K562 (cell line): Measurements from ENCODE around the gene PTRH1. TPM values are rescaled to one million over a fixed set of nuclear protein-coding genes. Genes with fewer than 3 reads are reported as not detected.

Experiments used
- FOXK2 ChIP-seq, 2 experiments: fragments of 450-650 bp; IDR thresholded peaks in 1 of 2; conservative IDR thresholded peaks in 1 of 2; 2 replicates each; pipeline ENCODE4 v1.6.1; 2016; ENCODE audit warnings: low read depth in 2 of 2, mild to moderate bottlenecking in 1 of 2
- MAFK ChIP-seq: IDR thresholded peaks from 2 replicates; pipeline ENCODE4 v1.6.1; 2011; ENCODE audit warnings: low read length, improper control_type of control experiment
- NFYB ChIP-seq: IDR thresholded peaks from 2 replicates; pipeline ENCODE4 v1.6.1; 2011; ENCODE audit warnings: mild to moderate bottlenecking, moderate library complexity; ENCODE audit not compliant: insufficient read length; ENCODE audit errors: extremely low read depth
- polyA plus RNA-seq, 8 experiments: library from polyadenylated mRNA; depleted of rRNA in 4 of 8; stranded (reverse) in 5 of 8; unstranded in 3 of 8; fragments of >200 nt; fragmentation: Nextera tagmentation in 2 of 8; fragmentation: Illumina TruSeq in 1 of 8; extraction: Ambion mirVana in 2 of 8; extraction: Trizol in 1 of 8; gene quantifications; 2 replicates each; pipeline versions ENCODE4 v1.2.1 to v1.2.3, GENCODE V29; 2011 to 2014; ENCODE audit warnings: inconsistent platforms in 1 of 8, missing spikeins in 1 of 8
- total RNA-seq, 7 experiments: library from RNA; depleted of rRNA in 6 of 7; stranded (reverse); fragments of >200 nt in 6 of 7; fragmentation: Illumina TruSeq in 2 of 7; extraction: Trizol in 2 of 7; gene quantifications; 2 replicates each; pipeline versions ENCODE4 v1.2.1 to v1.2.3, GENCODE V29; 2011 to 2021; ENCODE audit warnings: low replicate concordance in 1 of 7
- TF ChIP-seq, protein P1 (sequence below): sonication (generic); formaldehyde crosslinking; IDR thresholded peaks from 2 replicates; pipeline ENCODE4 v1.8.0; 2022; ENCODE audit warnings: mild to moderate bottlenecking, missing genetic modification reagents
- TF ChIP-seq, protein P2 (sequence below): sonication (generic); formaldehyde crosslinking; IDR thresholded peaks from 2 replicates; pipeline ENCODE4 v1.8.0; 2022; ENCODE audit warnings: mild to moderate bottlenecking, low read depth, missing genetic modification reagents
- TF ChIP-seq, protein P3 (sequence below), 2 experiments: fragments of 450-650 bp; formaldehyde crosslinking in 1 of 2; IDR thresholded peaks; 2 replicates each; pipeline versions ENCODE4 v1.4.0 to v1.6.1; 2014 to 2020; ENCODE audit warnings: mild to moderate bottlenecking in 2 of 2, borderline replicate concordance in 1 of 2, low read depth in 1 of 2
- TF ChIP-seq, protein P4 (sequence below): IDR thresholded peaks from 3 replicates; pipeline ENCODE4 v1.6.1; 2011; ENCODE audit warnings: borderline replicate concordance, mild to moderate bottlenecking, moderate library complexity; ENCODE audit not compliant: insufficient read length; ENCODE audit errors: extremely low read depth
- TF ChIP-seq, protein P5 (sequence below), 2 experiments: fragments of 450-650 bp; IDR thresholded peaks; 2 replicates each; pipeline ENCODE4 v1.6.1; 2016
- TF ChIP-seq, protein P6 (sequence below): sonication (generic); formaldehyde crosslinking; IDR thresholded peaks from 2 replicates; pipeline ENCODE4 v1.8.0; 2022; ENCODE audit warnings: missing genetic modification reagents, mild to moderate bottlenecking, moderate library complexity, borderline replicate concordance

The PTRH1 gene
- total and polyA plus RNA-seq, 9 of the 15 experiments (the other 6 are each of a cell fraction or from before 2014, with no cell fraction given): 0.63 to 43.1 (median 5.7) TPM

DNA sequence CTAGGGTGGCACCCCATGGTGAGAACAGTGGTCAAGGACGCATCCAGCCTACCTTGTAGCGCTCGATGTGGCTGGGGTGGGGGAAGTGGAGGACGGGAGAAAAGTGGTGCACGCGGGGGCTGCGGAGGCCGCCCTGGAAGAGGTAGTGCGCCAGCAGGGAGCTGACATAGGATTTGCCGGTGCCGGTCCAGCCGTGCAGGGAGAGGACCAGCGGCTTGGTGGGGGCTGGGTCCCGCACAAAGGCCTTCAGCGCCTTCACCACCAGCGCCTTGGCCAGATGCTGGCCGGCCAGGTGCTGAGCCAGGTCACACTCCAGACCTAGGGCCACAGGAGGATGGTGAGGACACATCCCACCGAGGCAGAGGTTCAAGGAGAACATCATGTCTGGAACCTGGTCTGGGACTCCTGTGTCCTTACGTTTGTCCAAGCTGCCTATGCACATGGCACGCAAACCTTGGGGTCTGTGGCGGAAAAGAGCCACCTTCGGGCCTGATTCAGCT, 18.8 kb upstream of the PTRH1 start (continued):
- TF ChIP-seq, protein P1, sequence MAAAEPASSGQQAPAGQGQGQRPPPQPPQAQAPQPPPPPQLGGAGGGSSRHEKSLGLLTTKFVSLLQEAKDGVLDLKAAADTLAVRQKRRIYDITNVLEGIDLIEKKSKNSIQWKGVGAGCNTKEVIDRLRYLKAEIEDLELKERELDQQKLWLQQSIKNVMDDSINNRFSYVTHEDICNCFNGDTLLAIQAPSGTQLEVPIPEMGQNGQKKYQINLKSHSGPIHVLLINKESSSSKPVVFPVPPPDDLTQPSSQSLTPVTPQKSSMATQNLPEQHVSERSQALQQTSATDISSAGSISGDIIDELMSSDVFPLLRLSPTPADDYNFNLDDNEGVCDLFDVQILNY (CRISPR knock-in tag): 0 out of 2 replicates have a peak, but pooled peaks have one; percentile 57
- TF ChIP-seq FOXK2 (conservative IDR thresholded peaks at IDR 0.05 in 1 of 2, IDR thresholded peaks at IDR 0.05 in 1 of 2; ENCODE audit: low read depth in 2 of 2): no peak
- TF ChIP-seq, protein P2, sequence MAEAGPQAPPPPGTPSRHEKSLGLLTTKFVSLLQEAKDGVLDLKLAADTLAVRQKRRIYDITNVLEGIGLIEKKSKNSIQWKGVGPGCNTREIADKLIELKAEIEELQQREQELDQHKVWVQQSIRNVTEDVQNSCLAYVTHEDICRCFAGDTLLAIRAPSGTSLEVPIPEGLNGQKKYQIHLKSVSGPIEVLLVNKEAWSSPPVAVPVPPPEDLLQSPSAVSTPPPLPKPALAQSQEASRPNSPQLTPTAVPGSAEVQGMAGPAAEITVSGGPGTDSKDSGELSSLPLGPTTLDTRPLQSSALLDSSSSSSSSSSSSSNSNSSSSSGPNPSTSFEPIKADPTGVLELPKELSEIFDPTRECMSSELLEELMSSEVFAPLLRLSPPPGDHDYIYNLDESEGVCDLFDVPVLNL (CRISPR knock-in tag): 0 out of 2 replicates have a peak, but pooled peaks have one; percentile 50
- TF ChIP-seq, protein P3, sequence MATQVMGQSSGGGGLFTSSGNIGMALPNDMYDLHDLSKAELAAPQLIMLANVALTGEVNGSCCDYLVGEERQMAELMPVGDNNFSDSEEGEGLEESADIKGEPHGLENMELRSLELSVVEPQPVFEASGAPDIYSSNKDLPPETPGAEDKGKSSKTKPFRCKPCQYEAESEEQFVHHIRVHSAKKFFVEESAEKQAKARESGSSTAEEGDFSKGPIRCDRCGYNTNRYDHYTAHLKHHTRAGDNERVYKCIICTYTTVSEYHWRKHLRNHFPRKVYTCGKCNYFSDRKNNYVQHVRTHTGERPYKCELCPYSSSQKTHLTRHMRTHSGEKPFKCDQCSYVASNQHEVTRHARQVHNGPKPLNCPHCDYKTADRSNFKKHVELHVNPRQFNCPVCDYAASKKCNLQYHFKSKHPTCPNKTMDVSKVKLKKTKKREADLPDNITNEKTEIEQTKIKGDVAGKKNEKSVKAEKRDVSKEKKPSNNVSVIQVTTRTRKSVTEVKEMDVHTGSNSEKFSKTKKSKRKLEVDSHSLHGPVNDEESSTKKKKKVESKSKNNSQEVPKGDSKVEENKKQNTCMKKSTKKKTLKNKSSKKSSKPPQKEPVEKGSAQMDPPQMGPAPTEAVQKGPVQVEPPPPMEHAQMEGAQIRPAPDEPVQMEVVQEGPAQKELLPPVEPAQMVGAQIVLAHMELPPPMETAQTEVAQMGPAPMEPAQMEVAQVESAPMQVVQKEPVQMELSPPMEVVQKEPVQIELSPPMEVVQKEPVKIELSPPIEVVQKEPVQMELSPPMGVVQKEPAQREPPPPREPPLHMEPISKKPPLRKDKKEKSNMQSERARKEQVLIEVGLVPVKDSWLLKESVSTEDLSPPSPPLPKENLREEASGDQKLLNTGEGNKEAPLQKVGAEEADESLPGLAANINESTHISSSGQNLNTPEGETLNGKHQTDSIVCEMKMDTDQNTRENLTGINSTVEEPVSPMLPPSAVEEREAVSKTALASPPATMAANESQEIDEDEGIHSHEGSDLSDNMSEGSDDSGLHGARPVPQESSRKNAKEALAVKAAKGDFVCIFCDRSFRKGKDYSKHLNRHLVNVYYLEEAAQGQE (IDR thresholded peaks at IDR 0.05; ENCODE audit: borderline replicate concordance): peak; percentile 92; the same call in 1 of the 2 replicates
- TF ChIP-seq, protein P3 (CRISPR knock-in tag; IDR thresholded peaks at IDR 0.05; ENCODE audit: low read depth): no peak
- TF ChIP-seq, protein P4, sequence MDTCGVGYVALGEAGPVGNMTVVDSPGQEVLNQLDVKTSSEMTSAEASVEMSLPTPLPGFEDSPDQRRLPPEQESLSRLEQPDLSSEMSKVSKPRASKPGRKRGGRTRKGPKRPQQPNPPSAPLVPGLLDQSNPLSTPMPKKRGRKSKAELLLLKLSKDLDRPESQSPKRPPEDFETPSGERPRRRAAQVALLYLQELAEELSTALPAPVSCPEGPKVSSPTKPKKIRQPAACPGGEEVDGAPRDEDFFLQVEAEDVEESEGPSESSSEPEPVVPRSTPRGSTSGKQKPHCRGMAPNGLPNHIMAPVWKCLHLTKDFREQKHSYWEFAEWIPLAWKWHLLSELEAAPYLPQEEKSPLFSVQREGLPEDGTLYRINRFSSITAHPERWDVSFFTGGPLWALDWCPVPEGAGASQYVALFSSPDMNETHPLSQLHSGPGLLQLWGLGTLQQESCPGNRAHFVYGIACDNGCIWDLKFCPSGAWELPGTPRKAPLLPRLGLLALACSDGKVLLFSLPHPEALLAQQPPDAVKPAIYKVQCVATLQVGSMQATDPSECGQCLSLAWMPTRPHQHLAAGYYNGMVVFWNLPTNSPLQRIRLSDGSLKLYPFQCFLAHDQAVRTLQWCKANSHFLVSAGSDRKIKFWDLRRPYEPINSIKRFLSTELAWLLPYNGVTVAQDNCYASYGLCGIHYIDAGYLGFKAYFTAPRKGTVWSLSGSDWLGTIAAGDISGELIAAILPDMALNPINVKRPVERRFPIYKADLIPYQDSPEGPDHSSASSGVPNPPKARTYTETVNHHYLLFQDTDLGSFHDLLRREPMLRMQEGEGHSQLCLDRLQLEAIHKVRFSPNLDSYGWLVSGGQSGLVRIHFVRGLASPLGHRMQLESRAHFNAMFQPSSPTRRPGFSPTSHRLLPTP: no peak
- 0 out of 2 replicates have a peak, but pooled peaks have one; percentile 6 for TF ChIP-seq MAFK
- TF ChIP-seq, protein P5, sequence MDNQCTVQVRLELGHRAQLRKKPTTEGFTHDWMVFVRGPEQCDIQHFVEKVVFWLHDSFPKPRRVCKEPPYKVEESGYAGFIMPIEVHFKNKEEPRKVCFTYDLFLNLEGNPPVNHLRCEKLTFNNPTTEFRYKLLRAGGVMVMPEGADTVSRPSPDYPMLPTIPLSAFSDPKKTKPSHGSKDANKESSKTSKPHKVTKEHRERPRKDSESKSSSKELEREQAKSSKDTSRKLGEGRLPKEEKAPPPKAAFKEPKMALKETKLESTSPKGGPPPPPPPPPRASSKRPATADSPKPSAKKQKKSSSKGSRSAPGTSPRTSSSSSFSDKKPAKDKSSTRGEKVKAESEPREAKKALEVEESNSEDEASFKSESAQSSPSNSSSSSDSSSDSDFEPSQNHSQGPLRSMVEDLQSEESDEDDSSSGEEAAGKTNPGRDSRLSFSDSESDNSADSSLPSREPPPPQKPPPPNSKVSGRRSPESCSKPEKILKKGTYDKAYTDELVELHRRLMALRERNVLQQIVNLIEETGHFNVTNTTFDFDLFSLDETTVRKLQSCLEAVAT (IDR thresholded peaks at IDR 0.05): 0 out of 4 replicates have a peak, but pooled peaks of 1 of the 2 experiments have one; percentile 11
- TF ChIP-seq, protein P6, sequence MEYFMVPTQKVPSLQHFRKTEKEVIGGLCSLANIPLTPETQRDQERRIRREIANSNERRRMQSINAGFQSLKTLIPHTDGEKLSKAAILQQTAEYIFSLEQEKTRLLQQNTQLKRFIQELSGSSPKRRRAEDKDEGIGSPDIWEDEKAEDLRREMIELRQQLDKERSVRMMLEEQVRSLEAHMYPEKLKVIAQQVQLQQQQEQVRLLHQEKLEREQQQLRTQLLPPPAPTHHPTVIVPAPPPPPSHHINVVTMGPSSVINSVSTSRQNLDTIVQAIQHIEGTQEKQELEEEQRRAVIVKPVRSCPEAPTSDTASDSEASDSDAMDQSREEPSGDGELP (CRISPR knock-in tag): peak; percentile 54; the same call in 1 of the 2 replicates
- TF ChIP-seq NFYB: no peak
